Thyroid gland (tissue), 4 donors: ENCODE results near the gene SLC17A2.

Experiments used
- CTCF ChIP-seq, 6 experiments: fragments of 200-600 bp in 3 of 6; fragments of 450-650 bp in 3 of 6; sonication (generic) in 3 of 6; IDR thresholded peaks; one replicate each; pipeline ENCODE4 v1.5.1; 2016 to 2019; ENCODE audit warnings: antibody characterized with exemption in 6 of 6, mild to moderate bottlenecking in 2 of 6, inconsistent platforms in 1 of 6, moderate library complexity in 1 of 6
- POLR2A ChIP-seq, 2 donors: fragments of 450-650 bp; IDR thresholded peaks; one replicate each; pipeline ENCODE4 v1.6.1; 2017; ENCODE audit warnings: antibody characterized with exemption in 2 of 2, mild to moderate bottlenecking in 2 of 2, moderate library complexity in 1 of 2

- no peak for TF ChIP-seq CTCF (IDR thresholded peaks at IDR 0.05)
- TF ChIP-seq POLR2A (IDR thresholded peaks at IDR 0.05), result no peak
Observed at GRCh38 chr6:25882051-25882496, 48.4 kb downstream of the SLC17A2 start.
